Neuronal stem cell (in vitro differentiated cells): ENCODE measurements around the gene MAPT.

Experiments used
- DNase-seq: peaks from one replicate; pipeline ENCODE4 v3.0.0-alpha.2; 2013; ENCODE audit warnings: low spot score
- H2AFZ ChIP-seq: one replicate; pipeline ENCODE4 v1.6.1; 2013; ENCODE audit warnings: mild to moderate bottlenecking, low read length, inconsistent platforms
- H2AK5ac ChIP-seq: 2 replicates; pipeline ENCODE4 v1.6.1; 2013; ENCODE audit warnings: low read depth, mild to moderate bottlenecking, inconsistent platforms, low read length, moderate library complexity, mixed read lengths
- H2BK120ac ChIP-seq: 2 replicates; pipeline ENCODE4 v1.6.1; 2013; ENCODE audit warnings: low read depth, mild to moderate bottlenecking, inconsistent platforms, low read length, moderate library complexity, mixed read lengths
- H2BK12ac ChIP-seq: one replicate; pipeline ENCODE4 v1.6.1; 2013; ENCODE audit warnings: low read length, inconsistent platforms
- H2BK15ac ChIP-seq: 2 replicates; pipeline ENCODE4 v1.6.1; 2013; ENCODE audit warnings: mild to moderate bottlenecking, low read length, inconsistent platforms, mixed read lengths
- H2BK5ac ChIP-seq: one replicate; pipeline ENCODE4 v1.6.1; 2013; ENCODE audit warnings: inconsistent platforms, mild to moderate bottlenecking, low read length, moderate library complexity
- H3K14ac ChIP-seq: one replicate; pipeline ENCODE4 v1.6.1; 2013; ENCODE audit warnings: low read length, inconsistent platforms
- H3K18ac ChIP-seq: 2 replicates; pipeline ENCODE4 v1.6.1; 2013; ENCODE audit warnings: low read length, inconsistent platforms
- H3K23ac ChIP-seq: 2 replicates; pipeline ENCODE4 v1.6.1; 2013; ENCODE audit warnings: low read depth, mild to moderate bottlenecking, mixed read lengths, low read length, inconsistent platforms; ENCODE audit not compliant: poor library complexity
- H3K27ac ChIP-seq: replicated peaks from 3 replicates; pipeline ENCODE4 v1.5.1; 2013; ENCODE audit warnings: low read length, inconsistent platforms
- H3K27me3 ChIP-seq, 3 experiments: 2 replicates each; pipeline ENCODE4 v1.6.1; 2013; ENCODE audit warnings: low read length in 3 of 3, mild to moderate bottlenecking in 2 of 3, inconsistent platforms in 1 of 3, low read depth in 1 of 3, mixed read lengths in 1 of 3, moderate library complexity in 1 of 3; ENCODE audit not compliant: control insufficient read depth in 3 of 3, insufficient read depth in 3 of 3
- H3K36me3 ChIP-seq, 2 donors: replicated peaks in 1 of 2; 2 replicates each; pipeline ENCODE4 v1.6.1; 2013; ENCODE audit warnings: low read length in 2 of 2; ENCODE audit not compliant: control insufficient read depth in 2 of 2, insufficient read depth in 2 of 2
- H3K4ac ChIP-seq: 2 replicates; pipeline ENCODE4 v1.6.1; 2013; ENCODE audit warnings: inconsistent platforms, mild to moderate bottlenecking, low read length, moderate library complexity
- H3K4me1 ChIP-seq, 2 donors: 1 replicate in 1 of 2; 2 replicates in 1 of 2; pipeline ENCODE4 v1.6.1; 2013; ENCODE audit warnings: low read length in 2 of 2, low read depth in 1 of 2; ENCODE audit not compliant: control insufficient read depth in 2 of 2, insufficient read depth in 1 of 2
- H3K4me2 ChIP-seq: one replicate; pipeline ENCODE4 v1.6.1; 2013; ENCODE audit warnings: mild to moderate bottlenecking, low read length, inconsistent platforms; ENCODE audit not compliant: insufficient read depth, poor library complexity, severe bottlenecking
- H3K4me3 ChIP-seq, 2 donors: 2 replicates each; pipeline ENCODE4 v1.5.1; 2013; ENCODE audit warnings: low read length in 2 of 2, mild to moderate bottlenecking in 2 of 2, inconsistent platforms in 1 of 2, moderate library complexity in 1 of 2
- H3K79me1 ChIP-seq: one replicate; pipeline ENCODE4 v1.6.1; 2013; ENCODE audit warnings: low read depth, mild to moderate bottlenecking, inconsistent platforms, low read length, moderate library complexity
- H3K9ac ChIP-seq: one replicate; pipeline ENCODE4 v1.6.1; 2013; ENCODE audit warnings: mild to moderate bottlenecking, low read depth, low read length, inconsistent platforms; ENCODE audit not compliant: poor library complexity
- H3K9me3 ChIP-seq, 2 donors: replicated peaks in 1 of 2; 2 replicates each; pipeline versions ENCODE3 to v1.6.1; 2013; ENCODE audit warnings: low read length in 2 of 2, mild to moderate bottlenecking in 2 of 2, inconsistent platforms in 1 of 2, low read depth in 1 of 2, mixed read lengths in 1 of 2, moderate library complexity in 1 of 2; ENCODE audit not compliant: control insufficient read depth in 2 of 2, insufficient read depth in 1 of 2
- H4K8ac ChIP-seq: one replicate; pipeline ENCODE4 v1.6.1; 2013; ENCODE audit warnings: low read depth, mild to moderate bottlenecking, inconsistent platforms, low read length, moderate library complexity
- H4K91ac ChIP-seq: one replicate; pipeline ENCODE4 v1.6.1; 2013; ENCODE audit warnings: low read length, low read depth, mild to moderate bottlenecking, inconsistent platforms; ENCODE audit not compliant: poor library complexity
- WGBS, 2 donors: extraction: QIAGEN DNeasy Blood & Tissue Kit; methylation state at CpG; one replicate each; pipeline ENCODE4 v1.1.7; 2013; ENCODE audit warnings: missing lambda C conversion rate in 2 of 2, mixed read lengths in 1 of 2; ENCODE audit not compliant: insufficient read length in 2 of 2, insufficient replicate concordance in 1 of 2; ENCODE audit errors: extremely low coverage in 2 of 2; 5-methylcytosine and 5-hydroxymethylcytosine counted together

MAPT gene

GRCh38 chr17:45867702-45868101 is 26.7 kb upstream of the MAPT start:
- Histone ChIP-seq H3K9me3 (no peaks in the 10 kb centered on the region), H3K14ac (no peak overlapping the region), H3K4me1 (peaks cover 3 to 4% of the 10 kb centered on the region in 2 donors), H3K4me2 (no peak overlapping the region), H3K79me1 (no peaks in the 10 kb centered on the region), H3K27ac (no peak overlapping the region), H2BK15ac (no peak overlapping the region), H2AFZ (peak overlapping the region; percentile 53), H2BK120ac (no peak overlapping the region), H3K36me3 (no peaks in the 10 kb centered on the region), H4K91ac (no peak overlapping the region), H3K23ac (no peak overlapping the region), H3K4me3 (no peak overlapping the region), H3K9ac (no peak overlapping the region), H2BK5ac (no peak overlapping the region), H4K8ac (no peak overlapping the region), H3K18ac (no peak overlapping the region), H2AK5ac (no peak overlapping the region), H3K27me3 (peaks cover 0 to 21% (median 0%) of the 10 kb centered on the region in 3 experiments), H2BK12ac (no peak overlapping the region), H3K4ac (no peak overlapping the region)
- no CpG with 5 or more reads among the region's 8 CpGs for WGBS, 2 donors
- DNase-seq = no peak

- Histone ChIP-seq H2BK12ac (no peak overlapping the region), H2BK15ac (no peak overlapping the region), H3K79me1 (no peaks in the 10 kb centered on the region), H2AK5ac (no peak overlapping the region), H3K23ac (no peak overlapping the region), H3K36me3 (no peaks in the 10 kb centered on the region), H3K4me1 (peaks cover 3 to 4% of the 10 kb centered on the region in 2 donors), H3K14ac (no peak overlapping the region), H3K9me3 (no peaks in the 10 kb centered on the region), H3K27ac (no peak overlapping the region), H2BK120ac (no peak overlapping the region), H4K8ac (no peak overlapping the region), H3K4ac (no peak overlapping the region), H2BK5ac (no peak overlapping the region), H3K9ac (no peak overlapping the region), H3K27me3 (peaks cover 0 to 21% (median 0%) of the 10 kb centered on the region in 3 experiments), H4K91ac (no peak overlapping the region), H3K4me3 (no peak overlapping the region), H3K4me2 (no peak overlapping the region), H2AFZ (no peak overlapping the region), H3K18ac (no peak overlapping the region)
- no peak for DNase-seq
- WGBS, 2 donors = no CpG with 5 or more reads among the region's 5 CpGs
These were observed 26.1 kb upstream of the MAPT start for GRCh38 chr17:45868276-45868675.

- H2AFZ ChIP-seq = no peak overlapping the region
- H3K27me3 ChIP-seq = peaks cover 0 to 10% (median 0%) of the 10 kb centered on the region in 3 experiments
- DNase-seq = no peak
- H2BK120ac ChIP-seq = no peak overlapping the region
- H3K14ac ChIP-seq = no peak overlapping the region
- H2BK12ac ChIP-seq = no peak overlapping the region
- no peaks in the 10 kb centered on the region for H3K36me3 ChIP-seq
- H3K23ac ChIP-seq = no peak overlapping the region
- H3K4me2 ChIP-seq = no peak overlapping the region
- no peak overlapping the region for H3K9ac ChIP-seq
- no peak overlapping the region for H3K27ac ChIP-seq
- no peak overlapping the region for H2AK5ac ChIP-seq
- H3K4ac ChIP-seq = no peak overlapping the region
- whole genome bisulfite sequencing, 2 donors = no CpG with 5 or more reads among the region's 14 CpGs
- H2BK15ac ChIP-seq = no peak overlapping the region
- no peaks in the 10 kb centered on the region for H3K9me3 ChIP-seq
- H4K91ac ChIP-seq = no peak overlapping the region
- peaks cover 3 to 7% of the 10 kb centered on the region in 2 donors for H3K4me1 ChIP-seq
- no peak overlapping the region for H4K8ac ChIP-seq
- H3K79me1 ChIP-seq = no peaks in the 10 kb centered on the region
- peak overlapping the region; percentile 31 for H3K18ac ChIP-seq
- no peak overlapping the region for H2BK5ac ChIP-seq
- no peak overlapping the region for H3K4me3 ChIP-seq
These were observed 24.5 kb upstream of the MAPT start for GRCh38 chr17:45869676-45870341.

GRCh38 chr17:45870342-45870974 is 23.9 kb upstream of the MAPT start:
- H3K79me1 ChIP-seq = no peaks in the 10 kb centered on the region
- no peaks in the 10 kb centered on the region for H3K9me3 ChIP-seq
- H3K27ac ChIP-seq = no peak overlapping the region
- H3K4me3 ChIP-seq = no peak overlapping the region
- no peak overlapping the region for H2BK5ac ChIP-seq
- H2AK5ac ChIP-seq = no peak overlapping the region
- H3K9ac ChIP-seq = no peak overlapping the region
- H4K91ac ChIP-seq = no peak overlapping the region
- H3K4me1 ChIP-seq = peaks cover 3 to 7% of the 10 kb centered on the region in 2 donors
- peaks cover 0 to 6% (median 0%) of the 10 kb centered on the region in 3 experiments for H3K27me3 ChIP-seq
- H3K4ac ChIP-seq = no peak overlapping the region
- H4K8ac ChIP-seq = no peak overlapping the region
- H2BK12ac ChIP-seq = no peak overlapping the region
- no peak overlapping the region for H2BK120ac ChIP-seq
- no peak overlapping the region for H3K18ac ChIP-seq
- no peak overlapping the region for H3K14ac ChIP-seq
- no peaks in the 10 kb centered on the region for H3K36me3 ChIP-seq
- H2AFZ ChIP-seq = no peak overlapping the region
- H2BK15ac ChIP-seq = no peak overlapping the region
- no peak overlapping the region for H3K4me2 ChIP-seq
- H3K23ac ChIP-seq = no peak overlapping the region
- no CpG with 5 or more reads among the region's 4 CpGs for WGBS, 2 donors
- DNase-seq = no peak
